ENCODE data around the gene HSPA12B. TPM values are rescaled to one million over a fixed set of nuclear protein-coding genes. Genes with fewer than 3 reads are reported as not detected.

HSPA12B gene
- total RNA-seq, 1 experiment from 2014 or later: not detected

GRCh38 chr20:3763671-3764601, 31.5 kb downstream of the HSPA12B start:
- H3K9me3 ChIP-seq (ENCODE audit: low read depth, low read length, poor library complexity, severe bottlenecking): no peaks in the 10 kb centered on the region
- DNase-seq (ENCODE audit: low spot score): no peak
- no peaks in the 10 kb centered on the region for H3K36me3 ChIP-seq (ENCODE audit: insufficient read depth, low read length, poor library complexity, severe bottlenecking)
- TF ChIP-seq EZH2 (IDR thresholded peaks at IDR 0.05; ENCODE audit: borderline replicate concordance, low read depth, low read length, poor library complexity, severe bottlenecking) (no peak), CTCF (conservative IDR thresholded peaks at IDR 0.05; ENCODE audit: low read depth, low read length) (no peak)
- H3K27me3 ChIP-seq (replicated peaks; ENCODE audit: insufficient read depth, low read depth, low read length, poor library complexity): no peaks in the 10 kb centered on the region
- H3K27ac ChIP-seq (ENCODE audit: low read depth, low read length, poor library complexity, severe bottlenecking): no peak overlapping the region
- no TSS peak for BruUV-seq (replicated peaks)
- intact Hi-C loops (cut with micrococcal nuclease; ENCODE audit: unreplicated experiment): no loop called here
- no peak overlapping the region for H3K4me3 ChIP-seq (ENCODE audit: low read depth, low read length, poor library complexity, severe bottlenecking)
- peaks cover 17% of the 10 kb centered on the region for H3K4me1 ChIP-seq (ENCODE audit: insufficient read depth, low read length, poor library complexity, severe bottlenecking)
- ChIA-PET CTCF (no interaction called here), POLR2A (ENCODE audit: low non-redundant PET) (no interaction called here)

- Histone ChIP-seq H3K4me3 (ENCODE audit: low read depth, low read length, poor library complexity, severe bottlenecking) (no peak overlapping the region), H3K27me3 (replicated peaks; ENCODE audit: insufficient read depth, low read depth, low read length, poor library complexity) (no peaks in the 10 kb centered on the region), H3K9me3 (ENCODE audit: low read depth, low read length, poor library complexity, severe bottlenecking) (no peaks in the 10 kb centered on the region), H3K36me3 (ENCODE audit: insufficient read depth, low read length, poor library complexity, severe bottlenecking) (no peaks in the 10 kb centered on the region), H3K27ac (ENCODE audit: low read depth, low read length, poor library complexity, severe bottlenecking) (no peak overlapping the region), H3K4me1 (ENCODE audit: insufficient read depth, low read length, poor library complexity, severe bottlenecking) (peaks cover 18% of the 10 kb centered on the region)
- TF ChIP-seq CTCF (conservative IDR thresholded peaks at IDR 0.05; ENCODE audit: low read depth, low read length) (no peak), EZH2 (IDR thresholded peaks at IDR 0.05; ENCODE audit: borderline replicate concordance, low read depth, low read length, poor library complexity, severe bottlenecking) (no peak)
- ChIA-PET POLR2A (ENCODE audit: low non-redundant PET) (no interaction called here), CTCF (no interaction called here)
- BruUV-seq (replicated peaks): no TSS peak
- intact Hi-C loops (cut with micrococcal nuclease; ENCODE audit: unreplicated experiment): loop anchor here (5.0 kb wide), 1 partner anchor 47 kb away; no protein-coding TSS in a partner anchor
- DNase-seq (ENCODE audit: low spot score): no peak
Measured at GRCh38 chr20:3764659-3765058, 32.2 kb downstream of the HSPA12B start.

- Histone ChIP-seq H3K36me3 (ENCODE audit: insufficient read depth, low read length, poor library complexity, severe bottlenecking) (no peaks in the 10 kb centered on the region), H3K4me3 (ENCODE audit: low read depth, low read length, poor library complexity, severe bottlenecking) (no peak overlapping the region), H3K4me1 (ENCODE audit: insufficient read depth, low read length, poor library complexity, severe bottlenecking) (peaks cover 18% of the 10 kb centered on the region), H3K27me3 (replicated peaks; ENCODE audit: insufficient read depth, low read depth, low read length, poor library complexity) (no peaks in the 10 kb centered on the region), H3K9me3 (ENCODE audit: low read depth, low read length, poor library complexity, severe bottlenecking) (no peaks in the 10 kb centered on the region), H3K27ac (ENCODE audit: low read depth, low read length, poor library complexity, severe bottlenecking) (peak overlapping the region; percentile 28)
- no TSS peak for BruUV-seq (replicated peaks)
- intact Hi-C loops (cut with micrococcal nuclease; ENCODE audit: unreplicated experiment): loop anchor here (5.0 kb wide), 1 partner anchor 48 kb away; no protein-coding TSS in a partner anchor
- no peak for DNase-seq (ENCODE audit: low spot score)
- ChIA-PET POLR2A (ENCODE audit: low non-redundant PET) (no interaction called here), CTCF (no interaction called here)
- TF ChIP-seq EZH2 (IDR thresholded peaks at IDR 0.05; ENCODE audit: borderline replicate concordance, low read depth, low read length, poor library complexity, severe bottlenecking): no peak
- TF ChIP-seq CTCF (conservative IDR thresholded peaks at IDR 0.05; ENCODE audit: low read depth, low read length): no peak
Measured at GRCh38 chr20:3765171-3765882, 32.8 kb downstream of the HSPA12B start.

All from A673 (cell line).